WTC11 (cell line): ENCODE results near the gene LSM11.

ENCODE experiments used
- ZNF263 ChIP-seq: sonication (generic); formaldehyde crosslinking; IDR thresholded peaks from 2 replicates; pipeline ENCODE4 v1.8.1; 2022; ENCODE audit warnings: low read depth, mild to moderate bottlenecking, moderate library complexity, missing genetic modification reagents
- TF ChIP-seq, protein P1 (sequence below): sonication (generic); formaldehyde crosslinking; IDR thresholded peaks from 2 replicates; pipeline ENCODE4 v1.8.0; 2022; ENCODE audit warnings: mild to moderate bottlenecking, missing genetic modification reagents
- TF ChIP-seq, protein P2 (sequence below): fragments of 250-450 bp; sonication (Bioruptor Pico); IDR thresholded peaks from 2 replicates; pipeline ENCODE4 v2.1.2; 2022; ENCODE audit warnings: mild to moderate bottlenecking, moderate library complexity
- TF ChIP-seq, protein P3 (sequence below): sonication (generic); formaldehyde crosslinking; IDR thresholded peaks from 2 replicates; pipeline ENCODE4 v1.8.1; 2022; ENCODE audit warnings: low read depth, missing genetic modification reagents, borderline replicate concordance
- TF ChIP-seq, protein P4 (sequence below): fragments of 200-600 bp; IDR thresholded peaks from 2 replicates; pipeline ENCODE4 v1.8.0; 2022; ENCODE audit warnings: antibody characterized with exemption

DNA sequence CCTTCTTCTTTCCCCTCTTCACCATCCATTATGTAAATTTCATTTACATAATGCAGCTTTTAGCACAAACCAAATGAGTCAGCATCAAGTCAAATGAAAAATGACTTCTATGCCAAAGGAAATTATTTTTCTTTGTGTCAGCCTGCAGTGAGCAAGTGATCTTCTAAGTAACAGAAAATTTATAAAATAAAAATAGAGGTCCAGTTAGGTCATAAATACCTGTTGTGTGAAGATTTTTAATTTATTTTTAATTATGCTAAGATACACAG, 29.0 kb upstream of the LSM11 start:
- TF ChIP-seq, protein P1, sequence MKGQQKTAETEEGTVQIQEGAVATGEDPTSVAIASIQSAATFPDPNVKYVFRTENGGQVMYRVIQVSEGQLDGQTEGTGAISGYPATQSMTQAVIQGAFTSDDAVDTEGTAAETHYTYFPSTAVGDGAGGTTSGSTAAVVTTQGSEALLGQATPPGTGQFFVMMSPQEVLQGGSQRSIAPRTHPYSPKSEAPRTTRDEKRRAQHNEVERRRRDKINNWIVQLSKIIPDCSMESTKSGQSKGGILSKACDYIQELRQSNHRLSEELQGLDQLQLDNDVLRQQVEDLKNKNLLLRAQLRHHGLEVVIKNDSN (CRISPR knock-in tag): no peak
- TF ChIP-seq ZNF263 (CRISPR knock-in tag): no peak
- TF ChIP-seq, protein P2, sequence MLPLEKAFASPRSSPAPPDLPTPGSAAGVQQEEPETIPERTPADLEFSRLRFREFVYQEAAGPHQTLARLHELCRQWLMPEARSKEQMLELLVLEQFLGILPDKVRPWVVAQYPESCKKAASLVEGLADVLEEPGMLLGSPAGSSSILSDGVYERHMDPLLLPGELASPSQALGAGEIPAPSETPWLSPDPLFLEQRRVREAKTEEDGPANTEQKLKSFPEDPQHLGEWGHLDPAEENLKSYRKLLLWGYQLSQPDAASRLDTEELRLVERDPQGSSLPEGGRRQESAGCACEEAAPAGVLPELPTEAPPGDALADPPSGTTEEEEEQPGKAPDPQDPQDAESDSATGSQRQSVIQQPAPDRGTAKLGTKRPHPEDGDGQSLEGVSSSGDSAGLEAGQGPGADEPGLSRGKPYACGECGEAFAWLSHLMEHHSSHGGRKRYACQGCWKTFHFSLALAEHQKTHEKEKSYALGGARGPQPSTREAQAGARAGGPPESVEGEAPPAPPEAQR (CRISPR knock-in tag): no peak
- TF ChIP-seq, protein P3, sequence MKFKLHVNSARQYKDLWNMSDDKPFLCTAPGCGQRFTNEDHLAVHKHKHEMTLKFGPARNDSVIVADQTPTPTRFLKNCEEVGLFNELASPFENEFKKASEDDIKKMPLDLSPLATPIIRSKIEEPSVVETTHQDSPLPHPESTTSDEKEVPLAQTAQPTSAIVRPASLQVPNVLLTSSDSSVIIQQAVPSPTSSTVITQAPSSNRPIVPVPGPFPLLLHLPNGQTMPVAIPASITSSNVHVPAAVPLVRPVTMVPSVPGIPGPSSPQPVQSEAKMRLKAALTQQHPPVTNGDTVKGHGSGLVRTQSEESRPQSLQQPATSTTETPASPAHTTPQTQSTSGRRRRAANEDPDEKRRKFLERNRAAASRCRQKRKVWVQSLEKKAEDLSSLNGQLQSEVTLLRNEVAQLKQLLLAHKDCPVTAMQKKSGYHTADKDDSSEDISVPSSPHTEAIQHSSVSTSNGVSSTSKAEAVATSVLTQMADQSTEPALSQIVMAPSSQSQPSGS: no peak
- TF ChIP-seq, protein P4, sequence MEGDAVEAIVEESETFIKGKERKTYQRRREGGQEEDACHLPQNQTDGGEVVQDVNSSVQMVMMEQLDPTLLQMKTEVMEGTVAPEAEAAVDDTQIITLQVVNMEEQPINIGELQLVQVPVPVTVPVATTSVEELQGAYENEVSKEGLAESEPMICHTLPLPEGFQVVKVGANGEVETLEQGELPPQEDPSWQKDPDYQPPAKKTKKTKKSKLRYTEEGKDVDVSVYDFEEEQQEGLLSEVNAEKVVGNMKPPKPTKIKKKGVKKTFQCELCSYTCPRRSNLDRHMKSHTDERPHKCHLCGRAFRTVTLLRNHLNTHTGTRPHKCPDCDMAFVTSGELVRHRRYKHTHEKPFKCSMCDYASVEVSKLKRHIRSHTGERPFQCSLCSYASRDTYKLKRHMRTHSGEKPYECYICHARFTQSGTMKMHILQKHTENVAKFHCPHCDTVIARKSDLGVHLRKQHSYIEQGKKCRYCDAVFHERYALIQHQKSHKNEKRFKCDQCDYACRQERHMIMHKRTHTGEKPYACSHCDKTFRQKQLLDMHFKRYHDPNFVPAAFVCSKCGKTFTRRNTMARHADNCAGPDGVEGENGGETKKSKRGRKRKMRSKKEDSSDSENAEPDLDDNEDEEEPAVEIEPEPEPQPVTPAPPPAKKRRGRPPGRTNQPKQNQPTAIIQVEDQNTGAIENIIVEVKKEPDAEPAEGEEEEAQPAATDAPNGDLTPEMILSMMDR: no peak
